Fibroblast of skin of back (primary cell): ENCODE measurements around the gene CEP104.
"Not testable (repeated sequence)": the region's sequence is repeated elsewhere in the genome, so short reads cannot be mapped to it uniquely, and the experiment has no call there.

Experiments used
- DNase-seq: peaks from one replicate; pipeline ENCODE4 v3.0.0-alpha.2; 2013

The CEP104 gene

GRCh38 chr1:3821447-3821846 lies 35.6 kb downstream of the CEP104 start:
- no peak for DNase-seq

- DNase-seq: no peak
These were observed 36.0 kb downstream of the CEP104 start for GRCh38 chr1:3821004-3821403.

DNA sequence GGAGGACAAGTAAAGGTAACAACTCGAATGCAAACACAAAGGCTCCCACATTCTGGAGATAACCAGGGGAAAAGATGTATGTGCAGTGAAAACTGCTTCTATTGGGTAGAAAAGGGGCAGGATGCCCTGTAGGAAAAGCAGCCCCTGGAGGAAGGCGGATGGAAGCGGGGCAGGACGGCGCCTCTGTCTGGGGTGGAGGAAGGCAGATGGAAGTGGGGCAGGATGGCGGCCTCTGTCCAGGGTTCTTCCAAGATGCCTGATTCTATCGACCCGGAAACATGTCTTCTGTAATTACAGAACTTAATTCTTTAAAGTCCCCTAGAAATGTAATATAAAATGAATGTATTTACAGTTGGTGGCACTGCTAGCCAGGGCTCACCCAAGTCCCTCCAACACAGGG lies 36.7 kb downstream of the CEP104 start:
- DNase-seq: no peak

DNA sequence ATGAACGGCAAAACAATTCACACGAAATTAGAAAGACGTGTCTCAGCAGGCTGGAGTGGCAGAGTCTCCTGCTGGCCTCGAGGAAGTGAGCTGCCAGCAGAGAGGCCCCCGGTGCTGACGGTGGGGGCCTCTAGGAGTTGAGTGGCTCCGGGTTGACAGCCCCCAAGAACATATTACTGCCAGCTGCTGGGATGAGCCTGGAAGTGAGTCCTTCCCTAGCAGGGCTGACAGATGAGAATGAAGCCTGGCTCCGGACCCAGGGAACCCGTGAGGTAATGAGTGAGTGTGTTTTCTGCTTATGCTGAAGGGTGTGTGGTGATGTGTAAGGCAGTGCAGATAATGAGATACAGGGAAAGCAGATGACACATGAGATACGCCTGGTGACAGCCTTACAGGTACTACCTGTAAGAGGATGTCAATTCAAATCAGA lies 37.2 kb downstream of the CEP104 start:
- peak; percentile 9 for DNase-seq

DNA sequence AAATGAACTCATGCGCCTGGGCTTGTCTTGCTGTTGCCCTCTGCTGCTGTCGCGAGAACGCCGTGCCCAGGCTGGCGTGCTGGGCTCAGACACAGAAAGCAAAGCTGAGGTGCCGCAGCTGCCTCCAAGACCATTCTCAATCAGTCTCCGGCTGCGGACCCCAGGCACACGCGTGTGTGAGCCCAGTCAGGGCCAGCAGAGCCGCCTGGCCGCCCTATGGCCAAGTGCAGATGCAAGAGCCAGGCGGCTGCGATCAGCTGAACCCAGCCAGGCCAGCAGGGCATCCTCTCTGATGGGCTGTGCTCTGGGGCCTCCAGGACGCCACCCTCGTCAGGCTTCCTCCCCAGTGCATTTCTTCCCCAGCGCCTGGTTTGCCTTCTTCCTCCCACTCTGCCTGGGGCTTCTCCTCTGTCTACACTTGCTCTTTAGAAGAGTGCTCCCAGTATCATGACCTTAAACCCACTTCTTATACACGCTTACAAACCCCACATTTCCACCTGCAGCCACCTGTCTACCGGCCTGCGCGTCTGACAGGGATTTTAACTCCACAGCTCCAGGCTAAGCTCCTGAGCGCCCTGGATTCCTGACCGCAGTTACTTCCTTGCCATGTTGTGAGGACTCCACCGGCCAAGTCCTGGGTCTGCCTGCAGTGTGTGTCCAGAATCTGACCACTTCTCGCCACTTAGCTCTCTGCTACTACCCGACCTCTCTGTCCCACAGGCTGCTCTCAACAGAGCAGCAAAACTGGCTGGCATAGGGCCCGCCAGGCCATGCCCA lies 39.0 kb downstream of the CEP104 start:
- DNase-seq: no peak

- DNase-seq: no peak
These were observed 39.8 kb downstream of the CEP104 start for GRCh38 chr1:3817138-3817740.

DNA sequence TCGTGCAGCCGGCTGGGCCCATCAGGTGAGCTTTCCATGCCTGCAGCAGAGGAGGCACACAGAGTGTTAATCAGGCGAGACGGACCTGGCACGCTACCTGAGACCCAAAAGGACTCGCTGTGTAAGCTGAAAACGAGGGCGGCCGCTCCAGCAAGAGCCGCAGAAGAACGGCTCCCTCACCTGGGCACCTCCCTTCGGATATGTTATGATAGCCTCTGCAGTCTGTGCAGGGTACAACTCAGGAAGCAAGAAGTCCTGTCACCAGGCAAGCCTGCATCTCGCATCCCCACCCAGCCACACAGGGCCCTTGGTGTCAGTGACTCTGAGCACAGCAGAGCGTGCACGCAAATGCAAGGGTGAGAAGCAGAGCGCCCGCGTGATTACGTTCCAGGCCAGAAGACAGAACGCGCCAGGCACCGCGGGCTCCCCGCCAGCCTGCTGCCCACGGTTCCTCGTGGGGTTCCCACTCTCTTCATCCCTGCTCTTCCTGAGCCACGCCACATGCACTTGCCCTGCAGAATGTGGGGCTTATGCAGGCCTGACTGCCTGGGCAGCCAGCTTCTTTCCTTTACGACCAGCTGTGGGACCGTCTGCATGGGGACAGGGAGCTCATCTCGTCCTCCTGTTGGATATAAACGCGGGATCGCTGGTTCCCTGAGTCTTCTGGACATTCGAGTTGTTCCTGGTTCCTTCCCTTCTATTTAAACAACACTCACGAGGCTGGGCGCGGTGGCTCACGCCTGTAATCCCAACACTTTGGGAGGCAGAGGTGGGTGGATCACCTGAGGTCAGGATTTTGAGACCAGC lies 40.5 kb downstream of the CEP104 start:
- no peak for DNase-seq

DNA sequence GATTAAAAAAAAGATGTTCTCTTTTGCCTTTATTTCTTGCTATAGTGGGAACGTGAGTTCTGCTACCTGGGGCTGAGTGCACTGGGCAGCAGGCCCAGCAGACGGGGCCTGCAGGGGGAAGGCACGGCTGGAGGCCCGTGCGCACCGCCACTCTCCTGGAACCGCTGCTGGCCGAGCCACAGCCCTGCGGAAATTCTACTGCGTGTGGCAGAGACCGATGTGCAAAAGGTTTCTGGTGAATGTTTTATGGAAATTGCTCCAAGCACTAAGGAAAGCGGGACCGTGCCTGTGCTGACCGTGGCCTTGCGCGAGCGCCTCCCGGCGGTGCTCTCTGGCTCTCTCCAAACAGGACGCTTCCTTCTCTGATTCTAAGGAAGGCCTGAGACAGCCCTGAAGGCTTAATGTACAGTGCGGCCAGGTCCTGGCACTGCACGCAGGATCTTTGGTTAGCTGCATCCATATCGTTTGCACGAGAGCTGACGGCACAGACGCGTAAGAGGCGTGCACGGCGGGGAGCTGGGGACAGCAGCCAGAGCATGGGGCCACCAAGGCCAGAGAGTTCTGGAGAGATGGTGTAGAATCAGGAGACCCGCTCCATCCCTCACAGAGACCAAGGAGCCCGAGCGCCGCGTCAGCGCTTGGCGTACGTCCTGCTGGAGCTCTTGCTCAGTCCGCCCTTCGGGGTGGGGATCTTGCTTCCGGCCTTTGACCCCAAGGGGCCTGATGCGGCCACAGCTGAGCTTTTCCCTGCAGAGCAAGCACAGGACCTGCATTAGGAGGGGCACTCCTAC lies 42.0 kb downstream of the CEP104 start:
- DNase-seq: no peak

GRCh38 chr1:3814065-3814464 lies 42.9 kb downstream of the CEP104 start:
- no peak for DNase-seq

DNA sequence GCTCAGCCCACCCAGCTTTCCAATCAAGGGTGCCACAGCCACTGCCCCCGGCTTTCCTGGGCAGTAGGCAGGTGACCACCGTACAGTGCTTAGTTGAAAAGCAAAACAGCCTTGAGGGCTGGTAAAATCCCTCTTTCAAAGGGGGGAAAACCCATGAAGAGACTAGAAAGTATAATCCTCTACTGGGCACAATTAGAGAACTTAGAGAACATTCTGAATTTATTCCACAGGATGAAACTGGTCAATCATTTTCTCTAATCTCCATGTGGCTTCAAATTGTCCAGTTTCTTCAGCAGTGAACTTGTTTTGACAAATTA lies 45.5 kb downstream of the CEP104 start:
- DNase-seq: no peak

DNA sequence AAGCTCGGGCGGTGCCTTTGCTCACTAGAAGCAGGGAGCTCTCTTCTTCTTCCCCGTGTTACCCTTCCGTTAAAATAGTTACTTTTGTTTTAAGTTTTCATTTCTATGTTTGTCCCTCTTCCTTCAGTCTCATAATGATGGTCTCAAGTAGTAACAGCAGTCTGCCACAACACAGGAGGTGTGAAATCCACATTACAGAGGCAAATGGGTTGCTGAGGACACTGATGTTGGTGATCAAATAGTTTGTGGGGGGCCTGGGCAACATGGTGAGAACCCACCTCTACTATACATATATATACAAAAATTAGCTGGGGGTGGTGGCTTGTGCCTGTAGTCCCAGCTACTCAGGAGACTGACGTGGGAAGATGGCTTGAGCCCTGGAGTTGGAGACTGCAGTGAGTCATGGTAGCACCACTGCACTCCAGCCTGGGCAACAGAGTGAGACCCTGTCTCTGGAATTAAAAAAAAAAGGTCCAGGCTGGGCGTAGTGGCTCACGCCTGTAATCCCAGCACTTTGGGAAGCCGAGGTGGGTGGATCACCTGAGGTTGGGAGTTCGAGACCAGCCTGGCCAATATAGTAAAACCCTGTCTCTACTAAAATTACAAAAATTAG lies 46.8 kb downstream of the CEP104 start:
- DNase-seq: not testable (repeated sequence)

GRCh38 chr1:3809680-3810079 lies 47.3 kb downstream of the CEP104 start:
- no peak for DNase-seq

- no peak for DNase-seq
These were observed 49.2 kb downstream of the CEP104 start for GRCh38 chr1:3807769-3808168.

- no peak for DNase-seq
These were observed 52.0 kb downstream of the CEP104 start for GRCh38 chr1:3805038-3805437.

DNA sequence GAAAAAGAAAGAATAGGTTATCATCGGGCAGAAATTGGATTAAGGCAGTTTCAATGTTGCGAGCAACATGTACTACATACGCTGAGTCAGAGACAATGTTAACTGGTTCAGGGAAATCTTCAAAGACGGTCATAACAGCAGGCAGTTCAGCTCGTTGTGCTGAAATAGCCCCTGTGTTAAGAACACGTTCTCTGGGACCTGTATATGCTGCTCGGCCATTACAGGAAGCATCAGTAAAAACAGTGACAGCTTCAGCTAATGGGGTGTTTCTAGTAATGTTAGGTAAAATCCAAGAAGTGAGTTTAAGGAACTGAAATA lies 52.4 kb downstream of the CEP104 start:
- DNase-seq: not testable (repeated sequence)

DNA sequence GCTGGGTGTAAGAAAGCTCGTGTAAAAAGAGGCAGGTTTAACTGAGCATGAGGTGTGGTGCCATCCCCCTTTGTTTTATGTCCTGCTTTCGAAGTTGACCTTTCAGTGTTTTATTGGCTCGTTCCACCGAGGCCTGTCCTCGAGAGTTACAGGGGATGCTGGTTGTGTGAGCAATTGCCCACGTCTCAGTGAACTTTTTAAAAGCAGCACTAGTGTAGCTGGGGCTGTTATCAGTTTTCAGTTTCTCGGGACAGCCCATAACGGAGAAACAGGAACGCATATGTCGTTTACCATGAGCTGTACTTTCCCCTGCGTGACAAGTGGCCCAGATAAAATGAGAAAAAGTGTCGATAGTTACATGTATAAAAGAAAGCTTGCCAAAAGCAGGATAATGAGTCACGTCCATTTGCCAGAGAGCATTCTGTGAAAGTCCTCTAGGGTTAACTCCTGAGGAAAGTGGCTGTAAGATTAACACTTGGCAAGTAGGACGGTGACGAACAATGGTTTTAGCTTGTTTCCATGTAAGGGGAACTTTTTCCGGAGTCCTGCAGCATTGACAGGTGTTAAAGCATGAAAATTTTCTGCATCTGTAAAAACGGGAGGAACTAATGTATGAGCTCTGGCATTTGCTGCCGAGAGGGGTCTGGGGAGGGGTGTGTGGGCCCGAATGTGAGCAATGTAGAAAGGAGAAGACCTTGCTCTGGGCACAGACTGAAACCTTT lies 52.9 kb downstream of the CEP104 start:
- DNase-seq: no peak

DNA sequence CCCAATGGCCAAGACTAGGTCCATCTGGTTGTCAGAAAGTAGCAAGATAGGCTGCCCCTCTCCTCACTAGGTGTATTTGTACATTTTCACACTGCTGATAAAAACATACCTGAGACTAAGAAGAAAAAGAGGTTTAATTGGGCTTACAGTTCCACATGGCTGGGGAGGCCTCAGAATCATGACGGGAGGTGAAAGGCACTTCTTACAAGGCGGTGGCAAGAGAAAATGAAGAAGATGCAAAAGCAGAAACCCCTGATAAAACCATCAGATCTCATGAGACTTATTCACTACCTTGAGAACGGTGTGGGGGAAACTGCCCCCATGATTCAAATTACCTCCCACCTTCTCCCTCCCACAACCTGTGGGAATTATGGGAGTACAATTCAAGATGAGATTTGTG lies 56.2 kb downstream of the CEP104 start:
- DNase-seq: not testable (repeated sequence)

DNA sequence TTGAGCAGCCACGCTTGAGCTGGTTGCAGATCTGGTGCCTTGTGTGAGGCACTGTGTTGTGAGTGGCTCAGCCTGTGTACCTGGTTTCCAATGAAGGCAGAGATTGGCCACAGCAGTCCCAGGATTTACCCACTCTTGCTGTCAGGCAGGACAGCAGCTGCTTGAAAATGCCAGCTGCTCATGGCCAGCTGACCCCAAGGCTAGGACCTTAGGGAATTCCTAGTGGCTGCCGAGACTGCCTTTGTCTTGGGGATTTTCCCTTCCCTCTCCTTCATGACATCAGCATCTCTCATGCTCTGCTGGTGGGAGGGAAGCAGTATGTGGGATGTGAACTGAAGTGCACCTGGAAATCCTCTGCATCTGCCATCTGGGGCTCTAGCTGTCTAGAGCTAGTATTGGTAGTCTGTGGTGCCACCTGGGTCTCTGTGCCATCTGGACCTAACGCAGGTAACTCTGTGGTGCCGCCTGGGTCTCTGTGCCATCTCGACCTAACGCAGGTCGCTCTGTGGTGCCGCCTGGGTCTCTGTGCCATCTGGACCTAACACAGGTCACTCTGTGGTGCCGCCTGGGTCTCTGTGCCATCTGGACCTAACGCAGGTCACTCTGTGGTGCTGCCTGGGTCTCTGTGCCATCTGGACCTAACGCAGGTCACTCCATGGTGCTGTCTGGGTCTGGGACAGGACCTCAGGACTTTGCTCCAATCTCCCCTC lies 56.9 kb downstream of the CEP104 start:
- DNase-seq: no peak

DNA sequence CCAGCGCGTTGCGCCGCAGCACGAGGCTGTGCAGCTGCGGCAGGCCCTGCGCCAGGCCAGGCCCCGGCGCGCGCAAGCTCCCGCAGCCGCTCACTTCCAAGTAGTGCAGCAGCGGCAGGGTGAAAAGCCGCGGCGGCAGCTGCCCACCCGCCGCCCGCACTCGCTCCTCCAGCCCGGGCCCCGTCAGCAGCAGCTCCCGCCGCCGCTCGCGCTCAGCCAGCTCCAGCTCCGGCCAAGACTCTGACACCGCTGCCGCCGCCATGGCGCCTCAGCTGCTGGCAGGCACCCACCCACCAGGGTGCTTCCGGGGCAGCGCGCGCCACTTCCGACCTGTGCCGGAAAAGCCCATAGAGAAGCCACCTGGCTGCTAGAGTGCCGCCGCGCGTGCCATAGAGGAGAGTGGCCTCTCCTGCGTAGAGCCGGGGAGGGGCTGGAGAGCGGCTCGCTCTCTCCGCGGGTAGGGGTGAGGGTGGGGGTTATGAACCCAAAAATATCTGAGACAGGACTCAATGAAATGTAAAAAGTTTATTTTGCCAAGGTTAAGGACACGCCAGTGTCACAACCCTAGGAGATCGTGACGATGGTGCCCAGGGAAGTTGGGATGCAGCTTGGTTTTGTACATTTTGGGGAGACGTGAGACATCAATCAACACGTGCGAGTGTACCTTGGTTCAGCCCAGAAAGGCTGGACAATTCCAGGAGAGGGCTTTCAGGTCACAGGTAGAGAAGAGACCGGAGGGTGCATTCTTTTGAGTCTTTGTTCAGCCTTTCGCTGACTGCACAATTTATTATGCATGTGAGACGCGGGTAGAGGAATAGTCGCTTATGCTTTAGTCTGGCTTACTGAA lies 60.6 kb downstream of the CEP104 start, which contains the start of gene LRRC47:
Gene LRRC47 (minus strand): TSS at position 284 of the 847 bp plus-strand sequence. CDS start 22 bp downstream, at position 262.
- DNase-seq: peak; percentile 91
